ENCODE results near the gene C1orf74. TPM values are rescaled to one million over a fixed set of nuclear protein-coding genes. Genes with fewer than 3 reads are reported as not detected.
A peak's percentile ranks its signal among the peaks of the same experiment; 100 is the strongest.

The C1orf74 gene
- 2.8 TPM for polyA plus RNA-seq (ENCODE audit: insufficient read length)

GRCh38 chr1:209784265-209785169 is at the start of gene C1orf74:
Gene C1orf74 (minus strand): TSS chr1:209784559. CDS start chr1:209783634, 925 bp downstream.
- DNase-seq = peak; percentile 99

GRCh38 chr1:209831615-209832014 is 47.3 kb upstream of the C1orf74 start:
- no peak for DNase-seq

GRCh38 chr1:209830722-209831121 is 46.4 kb upstream of the C1orf74 start:
- no peak for DNase-seq

- no peak for DNase-seq
These were observed 45.4 kb upstream of the C1orf74 start for GRCh38 chr1:209829716-209830115.

GRCh38 chr1:209827384-209828262 is 43.3 kb upstream of the C1orf74 start, which contains the start of gene UTP25:
Gene UTP25 (plus strand): TSS chr1:209827972. CDS start chr1:209828064, 92 bp downstream.
- peak; percentile 94 for DNase-seq

GRCh38 chr1:209825591-209826434 is 41.5 kb upstream of the C1orf74 start:
- no peak for DNase-seq

- no peak for DNase-seq
These were observed 39.0 kb upstream of the C1orf74 start for GRCh38 chr1:209823143-209824041.

- no peak for DNase-seq
These were observed 38.3 kb upstream of the C1orf74 start for GRCh38 chr1:209822706-209823105.

GRCh38 chr1:209820986-209821385 is 36.6 kb upstream of the C1orf74 start:
- DNase-seq = no peak

- DNase-seq = no peak
These were observed 34.7 kb upstream of the C1orf74 start for GRCh38 chr1:209819058-209819457.

GRCh38 chr1:209817691-209818090 is 33.3 kb upstream of the C1orf74 start:
- DNase-seq = no peak

GRCh38 chr1:209816923-209817322 is 32.6 kb upstream of the C1orf74 start:
- no peak for DNase-seq

GRCh38 chr1:209815931-209816341 is 31.6 kb upstream of the C1orf74 start:
- DNase-seq = no peak

GRCh38 chr1:209815490-209815889 is 31.1 kb upstream of the C1orf74 start:
- no peak for DNase-seq

GRCh38 chr1:209813902-209814301 is 29.5 kb upstream of the C1orf74 start:
- no peak for DNase-seq

GRCh38 chr1:209810783-209811182 is 26.4 kb upstream of the C1orf74 start:
- DNase-seq = no peak

GRCh38 chr1:209809611-209810010 is 25.3 kb upstream of the C1orf74 start:
- no peak for DNase-seq

- no peak for DNase-seq
These were observed 23.8 kb upstream of the C1orf74 start for GRCh38 chr1:209808059-209808581.

GRCh38 chr1:209807509-209807908 is 23.1 kb upstream of the C1orf74 start:
- no peak for DNase-seq

- DNase-seq = peak; percentile 73
These were observed 21.8 kb upstream of the C1orf74 start, which contains the start of gene IRF6 for GRCh38 chr1:209805875-209806760. Gene IRF6 (minus strand): TSS chr1:209806142. CDS start chr1:209801413, 4,729 bp downstream.
